Ramos (cell line): Measurements from ENCODE around the gene CREB3L1.
"Not testable (repeated sequence)": the region's sequence is repeated elsewhere in the genome, so short reads cannot be mapped to it uniquely, and the experiment has no call there.

ENCODE experiments used
- in situ Hi-C: fragments of 300-500 bp; cut with MboI; formaldehyde crosslinking; loops from one replicate; pipeline ENCODE4 v1.14.3; 2022; ENCODE audit warnings: low sequenced_read_pairs; ENCODE audit not compliant: unreplicated experiment

Gene CREB3L1

GRCh38 chr11:46248289-46249102 lies 29.0 kb upstream of the CREB3L1 start:
- in situ Hi-C loops = no loop called here

GRCh38 chr11:46249103-46249937 lies 28.1 kb upstream of the CREB3L1 start:
- in situ Hi-C loops = no loop called here

GRCh38 chr11:46249938-46250744 lies 27.3 kb upstream of the CREB3L1 start:
- in situ Hi-C loops = no loop called here

- in situ Hi-C loops = no loop called here
These were observed 26.8 kb upstream of the CREB3L1 start for GRCh38 chr11:46250745-46251052.

- in situ Hi-C loops = no loop called here
These were observed 25.5 kb upstream of the CREB3L1 start for GRCh38 chr11:46251954-46252353.

GRCh38 chr11:46252373-46252914 lies 25.0 kb upstream of the CREB3L1 start:
- in situ Hi-C loops = no loop called here

- in situ Hi-C loops = no loop called here
These were observed 24.0 kb upstream of the CREB3L1 start for GRCh38 chr11:46253258-46254132.

- in situ Hi-C loops = no loop called here
These were observed 23.4 kb upstream of the CREB3L1 start for GRCh38 chr11:46254133-46254491.

- in situ Hi-C loops = no loop called here
These were observed 20.9 kb upstream of the CREB3L1 start for GRCh38 chr11:46256540-46257001.

- in situ Hi-C loops = not testable (repeated sequence)
These were observed 18.1 kb upstream of the CREB3L1 start for GRCh38 chr11:46259347-46259746.

GRCh38 chr11:46259971-46260560 lies 17.4 kb upstream of the CREB3L1 start:
- in situ Hi-C loops = no loop called here

GRCh38 chr11:46263120-46263519 lies 14.3 kb upstream of the CREB3L1 start:
- in situ Hi-C loops = no loop called here

- in situ Hi-C loops = no loop called here
These were observed 13.4 kb upstream of the CREB3L1 start for GRCh38 chr11:46264030-46264429.

- in situ Hi-C loops = no loop called here
These were observed 12.5 kb upstream of the CREB3L1 start for GRCh38 chr11:46264976-46265375.

GRCh38 chr11:46265764-46266163 lies 11.7 kb upstream of the CREB3L1 start:
- in situ Hi-C loops = no loop called here

- in situ Hi-C loops = no loop called here
These were observed 9.5 kb upstream of the CREB3L1 start for GRCh38 chr11:46267930-46268329.

GRCh38 chr11:46270684-46271083 lies 6.8 kb upstream of the CREB3L1 start:
- in situ Hi-C loops = no loop called here

- in situ Hi-C loops = no loop called here
These were observed 6.1 kb upstream of the CREB3L1 start for GRCh38 chr11:46271407-46271806.
